GM19238 (cell line): ENCODE measurements around the gene FBXW10.
"Not testable (repeated sequence)": the region's sequence is repeated elsewhere in the genome, so short reads cannot be mapped to it uniquely, and the experiment has no call there.

Experiments used
- DNase-seq: peaks from one replicate; pipeline ENCODE4 v3.0.0; 2011; ENCODE audit warnings: low spot score; ENCODE audit not compliant: insufficient read length

The FBXW10 gene

GRCh38 chr17:18743699-18744421, at the start of gene FBXW10:
TSS of gene FBXW10 (plus strand) at chr17:18744054. CDS start at chr17:18744245, 191 bp downstream.
- not testable (repeated sequence) for DNase-seq

- DNase-seq: not testable (repeated sequence)
These were observed 48.7 kb upstream of the FBXW10 start for GRCh38 chr17:18695143-18695542.

- DNase-seq: not testable (repeated sequence)
These were observed 45.3 kb upstream of the FBXW10 start for GRCh38 chr17:18698473-18699103.

GRCh38 chr17:18705955-18706354, 37.9 kb upstream of the FBXW10 start:
- DNase-seq: not testable (repeated sequence)

- DNase-seq: not testable (repeated sequence)
These were observed 35.6 kb upstream of the FBXW10 start for GRCh38 chr17:18708215-18708614.

- DNase-seq: not testable (repeated sequence)
These were observed 31.4 kb upstream of the FBXW10 start for GRCh38 chr17:18712354-18712999.

GRCh38 chr17:18718643-18719427, 25.0 kb upstream of the FBXW10 start:
- DNase-seq: not testable (repeated sequence)

GRCh38 chr17:18719428-18720110, 24.3 kb upstream of the FBXW10 start:
- not testable (repeated sequence) for DNase-seq

- not testable (repeated sequence) for DNase-seq
These were observed 21.9 kb upstream of the FBXW10 start for GRCh38 chr17:18721775-18722547.

- DNase-seq: not testable (repeated sequence)
These were observed 21.2 kb upstream of the FBXW10 start for GRCh38 chr17:18722612-18723011.

- not testable (repeated sequence) for DNase-seq
These were observed 20.3 kb upstream of the FBXW10 start for GRCh38 chr17:18723509-18723908.

- DNase-seq: not testable (repeated sequence)
These were observed 11.4 kb upstream of the FBXW10 start for GRCh38 chr17:18732438-18732837.

GRCh38 chr17:18733350-18733749, 10.5 kb upstream of the FBXW10 start:
- not testable (repeated sequence) for DNase-seq

- not testable (repeated sequence) for DNase-seq
These were observed 4.0 kb upstream of the FBXW10 start for GRCh38 chr17:18739616-18740391.

- not testable (repeated sequence) for DNase-seq
These were observed 2.6 kb upstream of the FBXW10 start for GRCh38 chr17:18741228-18741627.

GRCh38 chr17:18744726-18745125, 872 bp downstream of the FBXW10 start:
- not testable (repeated sequence) for DNase-seq

- not testable (repeated sequence) for DNase-seq
These were observed 2.7 kb downstream of the FBXW10 start for GRCh38 chr17:18746551-18746950.

- not testable (repeated sequence) for DNase-seq
These were observed 3.6 kb downstream of the FBXW10 start for GRCh38 chr17:18747501-18747900.

GRCh38 chr17:18750242-18750641, 6.4 kb downstream of the FBXW10 start:
- DNase-seq: not testable (repeated sequence)
